Measurements from ENCODE around the gene IRAG1. TPM values are rescaled to one million over a fixed set of nuclear protein-coding genes. Genes with fewer than 3 reads are reported as not detected.

The IRAG1 gene
- total RNA-seq, 1 donor from 2014 or later, result 5.1 TPM

DNA sequence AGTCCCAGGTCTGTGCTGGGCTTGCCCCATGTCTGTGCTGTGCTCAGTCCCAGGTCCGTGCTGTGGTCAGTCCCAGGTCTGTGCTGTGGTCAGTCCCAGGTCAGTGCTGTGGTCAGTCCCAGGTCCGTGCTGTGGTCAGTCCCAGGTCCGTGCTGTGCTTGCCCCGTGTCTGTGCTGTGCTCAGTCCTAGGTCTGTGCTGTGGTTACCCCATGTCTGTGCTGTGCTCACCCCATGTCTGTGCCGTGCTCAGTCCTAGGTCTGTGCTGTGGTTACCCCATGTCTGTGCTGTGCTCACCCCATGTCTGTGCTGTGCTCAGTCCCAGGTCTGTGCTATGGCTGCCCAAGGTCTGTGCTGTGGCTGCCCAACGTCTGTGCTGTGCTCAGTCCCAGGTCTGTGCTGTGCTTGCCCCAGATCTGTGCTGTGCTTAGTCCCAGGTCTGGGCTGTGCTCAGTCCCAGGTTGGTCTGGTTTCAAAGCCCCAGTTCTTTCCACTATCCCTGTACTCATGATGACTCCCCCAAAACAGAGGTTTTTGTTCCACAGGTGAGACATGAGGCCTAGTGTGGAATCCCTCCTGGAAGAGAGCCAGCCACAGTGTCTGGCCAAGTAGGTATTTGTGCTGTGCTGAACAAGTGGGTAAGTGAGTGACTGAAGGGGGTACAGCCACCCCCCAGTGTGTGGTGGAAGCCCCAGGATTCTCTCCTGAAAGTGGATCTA, 34.8 kb downstream of the IRAG1 start:
- H3K36me3 ChIP-seq, result no peaks in the 10 kb centered on the region
- intact Hi-C loops (cut with micrococcal nuclease), result no loop called here
- peaks cover 63% of the 10 kb centered on the region for H3K4me1 ChIP-seq
- TF ChIP-seq CTCF (IDR thresholded peaks at IDR 0.05; ENCODE audit: borderline replicate concordance), result no peak
- H3K9me3 ChIP-seq (replicated peaks), result no peaks in the 10 kb centered on the region
- H3K27me3 ChIP-seq (ENCODE audit: low read depth), result no peaks in the 10 kb centered on the region
- H3K27ac ChIP-seq (replicated peaks), result peak overlapping the region; percentile 72
- no peak for DNase-seq
- no peak overlapping the region for H3K4me3 ChIP-seq

DNA sequence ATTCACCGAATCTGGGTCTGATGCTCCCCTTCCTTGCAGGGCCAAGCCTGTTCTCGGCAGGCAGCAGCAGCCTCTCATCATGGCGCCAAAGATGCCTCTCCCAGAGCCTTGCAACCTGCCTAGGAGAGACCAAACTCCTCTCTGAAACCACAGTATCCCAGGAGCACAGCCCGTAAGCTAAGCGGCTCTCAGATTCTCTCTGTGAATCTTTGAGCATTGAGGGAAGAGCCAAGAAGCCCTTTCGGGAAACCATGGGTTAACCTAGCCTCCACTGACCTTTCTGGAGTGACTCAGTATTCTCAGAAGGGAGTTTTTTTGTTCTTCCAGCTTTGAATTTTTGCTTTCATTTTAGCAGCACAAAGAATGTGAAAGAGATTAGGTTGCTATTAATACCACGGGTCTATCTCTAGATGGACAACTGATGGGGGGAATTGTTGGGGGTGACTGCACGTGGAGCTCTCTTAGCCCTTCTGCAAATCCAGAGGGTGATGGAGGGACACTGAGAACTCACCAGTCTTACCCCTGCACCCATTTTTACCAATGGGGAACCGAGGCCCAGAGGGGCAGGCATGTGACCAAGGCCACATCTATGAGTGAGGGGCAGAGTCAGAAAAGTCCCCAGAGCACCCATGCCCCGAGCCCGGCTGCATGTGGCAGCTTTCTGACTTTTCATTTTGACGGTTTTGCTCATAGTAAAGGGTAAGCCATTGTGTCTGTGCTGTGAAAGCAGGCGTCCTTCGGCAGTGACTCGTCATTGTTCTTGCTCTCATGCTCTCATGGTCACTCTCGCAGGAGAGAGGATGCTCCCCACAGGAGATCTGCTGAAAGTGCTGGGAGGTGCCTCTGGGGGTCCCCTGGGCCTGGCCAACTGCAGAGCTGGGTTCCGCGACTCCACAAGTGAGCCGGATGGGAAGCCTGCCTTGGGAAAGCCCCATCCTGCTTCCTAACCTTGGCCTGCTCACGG, 36.0 kb downstream of the IRAG1 start:
- Histone ChIP-seq H3K27ac (replicated peaks) (peak overlapping the region; percentile 72), H3K36me3 (no peaks in the 10 kb centered on the region), H3K4me1 (peaks cover 59% of the 10 kb centered on the region), H3K4me3 (peak overlapping the region; percentile 9), H3K9me3 (replicated peaks) (no peaks in the 10 kb centered on the region), H3K27me3 (ENCODE audit: low read depth) (no peaks in the 10 kb centered on the region)
- no peak for TF ChIP-seq CTCF (IDR thresholded peaks at IDR 0.05; ENCODE audit: borderline replicate concordance)
- DNase-seq, result no peak
- intact Hi-C loops (cut with micrococcal nuclease), result no loop called here

DNA sequence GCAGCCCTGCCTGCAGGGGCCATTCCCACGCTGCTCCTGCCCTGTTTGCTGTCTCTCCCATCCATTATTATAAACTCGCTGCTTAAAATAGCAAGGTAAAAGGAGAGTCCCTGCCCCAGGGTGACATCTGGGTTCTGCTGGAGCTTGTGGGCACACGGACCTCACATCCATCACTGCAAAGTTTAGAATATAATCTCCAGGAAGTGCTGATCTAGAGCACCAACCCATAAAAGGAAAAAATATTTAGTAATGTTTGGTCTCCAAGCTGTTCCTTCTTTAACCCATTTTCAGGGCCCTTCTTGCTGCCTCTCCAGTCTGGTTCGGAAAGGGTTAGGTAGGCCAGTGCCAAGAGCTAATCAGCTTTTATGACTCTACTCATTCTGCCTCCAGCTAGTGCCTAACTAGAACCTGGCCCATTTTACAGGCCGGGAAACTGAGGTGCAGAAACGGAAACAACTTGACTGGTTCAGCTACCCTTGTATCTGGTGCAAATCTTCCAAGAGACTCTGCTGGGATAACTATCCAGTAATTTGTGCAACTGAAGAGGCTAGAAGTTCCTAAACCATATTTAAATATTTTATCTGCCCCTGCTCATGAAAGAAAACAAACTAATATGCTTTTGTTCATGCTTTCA, 37.5 kb downstream of the IRAG1 start:
- H3K9me3 ChIP-seq (replicated peaks), result no peaks in the 10 kb centered on the region
- peaks cover 53% of the 10 kb centered on the region for H3K4me1 ChIP-seq
- H3K36me3 ChIP-seq, result no peaks in the 10 kb centered on the region
- H3K4me3 ChIP-seq, result no peak overlapping the region
- intact Hi-C loops (cut with micrococcal nuclease), result no loop called here
- peak overlapping the region; percentile 72 for H3K27ac ChIP-seq (replicated peaks)
- TF ChIP-seq CTCF (IDR thresholded peaks at IDR 0.05; ENCODE audit: borderline replicate concordance), result no peak
- H3K27me3 ChIP-seq (ENCODE audit: low read depth), result no peaks in the 10 kb centered on the region
- no peak for DNase-seq

DNA sequence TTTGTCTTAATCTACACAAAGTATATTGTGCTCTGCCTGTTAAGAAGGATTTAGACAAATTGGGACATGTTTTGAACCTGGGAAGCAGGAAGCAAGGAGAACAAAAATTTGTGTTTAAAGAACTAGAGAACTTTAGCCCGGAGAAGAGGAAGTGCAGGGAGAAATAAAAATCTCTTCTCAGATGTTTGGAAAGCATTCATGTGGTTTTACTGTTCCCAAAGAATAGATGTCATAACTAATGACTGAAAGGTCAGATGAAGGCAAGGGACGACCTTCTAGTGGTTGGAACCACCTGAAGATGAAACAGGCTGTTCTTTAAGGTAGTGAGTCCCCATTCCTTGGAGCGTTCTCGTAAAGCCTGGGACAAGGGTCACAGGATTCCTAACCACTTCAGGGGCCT, 38.3 kb downstream of the IRAG1 start:
- Histone ChIP-seq H3K27ac (replicated peaks) (peak overlapping the region; percentile 72), H3K4me3 (no peak overlapping the region), H3K36me3 (no peaks in the 10 kb centered on the region), H3K9me3 (replicated peaks) (no peaks in the 10 kb centered on the region), H3K27me3 (ENCODE audit: low read depth) (no peaks in the 10 kb centered on the region), H3K4me1 (peaks cover 50% of the 10 kb centered on the region)
- intact Hi-C loops (cut with micrococcal nuclease), result no loop called here
- DNase-seq, result no peak
- TF ChIP-seq CTCF (IDR thresholded peaks at IDR 0.05; ENCODE audit: borderline replicate concordance), result no peak

- peaks cover 46% of the 10 kb centered on the region for H3K4me1 ChIP-seq
Observed at GRCh38 chr11:10654811-10655150, 38.8 kb downstream of the IRAG1 start.

More at GRCh38 chr11:10654811-10655150, 38.8 kb downstream of the IRAG1 start:
- no peak for DNase-seq
- no peaks in the 10 kb centered on the region for H3K27me3 ChIP-seq (ENCODE audit: low read depth)
- no peaks in the 10 kb centered on the region for H3K36me3 ChIP-seq
- no peaks in the 10 kb centered on the region for H3K9me3 ChIP-seq (replicated peaks)
- H3K4me3 ChIP-seq, result no peak overlapping the region
- TF ChIP-seq CTCF (IDR thresholded peaks at IDR 0.05; ENCODE audit: borderline replicate concordance), result no peak
- H3K27ac ChIP-seq (replicated peaks), result peak overlapping the region; percentile 72
- intact Hi-C loops (cut with micrococcal nuclease), result no loop called here
